Keratinocyte (primary cell): ENCODE measurements around the gene MYF5.

Experiments used
- EZH2 ChIP-seq: IDR thresholded peaks from one replicate; pipeline ENCODE4 v1.6.1; 2012; ENCODE audit warnings: inconsistent platforms, mild to moderate bottlenecking, low read length, moderate library complexity
- TF ChIP-seq, protein P1 (sequence below), 3 experiments: IDR thresholded peaks in 1 of 3; conservative IDR thresholded peaks in 1 of 3; optimal IDR thresholded peaks in 1 of 3; 2 replicates in 2 of 3; 3 replicates in 1 of 3; pipeline versions ENCODE3 to v1.5.1; 2011; ENCODE audit warnings: low read length in 3 of 3, mild to moderate bottlenecking in 3 of 3, moderate library complexity in 2 of 3, control low read depth in 1 of 3, inconsistent platforms in 1 of 3; ENCODE audit not compliant: insufficient read depth in 2 of 3; ENCODE audit errors: extremely low read depth in 1 of 3

DNA sequence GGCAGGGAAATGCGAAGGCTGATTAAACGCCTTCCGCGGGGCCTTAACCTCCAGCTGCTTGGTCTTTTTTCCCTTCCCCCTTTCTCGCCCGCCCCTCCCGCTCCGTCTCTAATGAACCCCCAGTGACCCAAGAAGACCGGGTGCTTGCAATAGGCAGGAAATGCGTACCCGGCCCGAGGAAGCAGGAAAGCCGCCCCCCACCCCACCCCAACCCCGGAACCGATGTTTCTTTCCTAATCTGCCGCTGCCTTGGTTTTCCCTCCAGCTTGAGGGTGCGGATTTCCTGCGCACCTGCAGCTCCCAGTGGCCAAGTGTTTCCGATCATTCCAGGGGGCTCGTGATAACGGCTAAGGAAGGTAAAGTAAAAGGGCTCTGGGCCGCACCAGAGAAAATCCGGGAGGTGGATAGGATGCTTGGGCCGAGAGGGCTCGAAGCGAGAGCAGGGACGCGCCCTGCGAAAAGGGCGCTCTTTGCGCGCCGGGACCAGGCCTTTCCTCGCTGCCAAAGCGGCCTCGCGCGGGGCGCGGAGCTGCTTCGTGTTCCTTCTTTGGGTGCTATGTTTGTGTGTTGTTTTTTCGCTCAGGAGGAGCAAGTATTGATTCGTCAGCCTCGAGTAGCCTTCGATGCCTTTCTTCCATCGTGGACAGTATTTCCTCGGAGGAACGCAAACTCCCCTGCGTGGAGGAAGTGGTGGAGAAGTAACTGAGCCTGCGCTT, 8.3 kb upstream of the MYF5 start:
- TF ChIP-seq EZH2 = peak; percentile 31
- TF ChIP-seq, protein P1, sequence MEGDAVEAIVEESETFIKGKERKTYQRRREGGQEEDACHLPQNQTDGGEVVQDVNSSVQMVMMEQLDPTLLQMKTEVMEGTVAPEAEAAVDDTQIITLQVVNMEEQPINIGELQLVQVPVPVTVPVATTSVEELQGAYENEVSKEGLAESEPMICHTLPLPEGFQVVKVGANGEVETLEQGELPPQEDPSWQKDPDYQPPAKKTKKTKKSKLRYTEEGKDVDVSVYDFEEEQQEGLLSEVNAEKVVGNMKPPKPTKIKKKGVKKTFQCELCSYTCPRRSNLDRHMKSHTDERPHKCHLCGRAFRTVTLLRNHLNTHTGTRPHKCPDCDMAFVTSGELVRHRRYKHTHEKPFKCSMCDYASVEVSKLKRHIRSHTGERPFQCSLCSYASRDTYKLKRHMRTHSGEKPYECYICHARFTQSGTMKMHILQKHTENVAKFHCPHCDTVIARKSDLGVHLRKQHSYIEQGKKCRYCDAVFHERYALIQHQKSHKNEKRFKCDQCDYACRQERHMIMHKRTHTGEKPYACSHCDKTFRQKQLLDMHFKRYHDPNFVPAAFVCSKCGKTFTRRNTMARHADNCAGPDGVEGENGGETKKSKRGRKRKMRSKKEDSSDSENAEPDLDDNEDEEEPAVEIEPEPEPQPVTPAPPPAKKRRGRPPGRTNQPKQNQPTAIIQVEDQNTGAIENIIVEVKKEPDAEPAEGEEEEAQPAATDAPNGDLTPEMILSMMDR (optimal IDR thresholded peaks at IDR 0.05 in 1 of 3, IDR thresholded peaks at IDR 0.05 in 1 of 3, conservative IDR thresholded peaks at IDR 0.05 in 1 of 3; ENCODE audit: extremely low read depth in 1 of 3, insufficient read depth in 2 of 3, low read length in 3 of 3) = no peak
